A673 (cell line): Measurements from ENCODE around the gene MAZ. TPM values are rescaled to one million over a fixed set of nuclear protein-coding genes. Genes with fewer than 3 reads are reported as not detected.

ENCODE experiments used
- BruUV-seq: library from RNA; stranded (reverse); fragments of 400-500 nt; replicated peaks from 2 replicates; lab custom pipeline; 2021; lab: Mats Ljungman, UMichigan
- CTCF ChIA-PET: fragments of 300-600 bp; sonication (Branson Sonifier 250); formaldehyde crosslinking; loops from one replicate; lab custom pipeline; 2022; ENCODE audit warnings: antibody characterized with exemption; lab: Charles Lee
- POLR2A ChIA-PET: fragments of 300-600 bp; sonication (Branson Sonifier 250); formaldehyde crosslinking; loops from one replicate; lab custom pipeline; 2022; ENCODE audit warnings: antibody characterized with exemption; ENCODE audit not compliant: low non-redundant PET; lab: Charles Lee
- DNase-seq: peaks from one replicate; pipeline ENCODE4 v3.0.0-alpha.2; 2015; ENCODE audit warnings: low spot score
- H3K27ac ChIP-seq: fragments of 200-600 bp; sonication (generic); 2 replicates; pipeline ENCODE4 v1.5.1; 2016; ENCODE audit warnings: mixed run types, low read depth, mild to moderate bottlenecking, mixed read lengths, antibody characterized with exemption, low read length; ENCODE audit not compliant: poor library complexity, severe bottlenecking
- H3K27me3 ChIP-seq: fragments of 200-600 bp; sonication (generic); replicated peaks from 2 replicates; pipeline ENCODE4 v1.6.1; 2017; ENCODE audit warnings: mixed run types, low read depth, mild to moderate bottlenecking, mixed read lengths, antibody characterized with exemption, low read length; ENCODE audit not compliant: insufficient read depth, poor library complexity
- H3K36me3 ChIP-seq: fragments of 200-600 bp; sonication (generic); 2 replicates; pipeline ENCODE4 v1.6.1; 2016; ENCODE audit warnings: mixed run types, mild to moderate bottlenecking, mixed read lengths, antibody characterized with exemption, low read length; ENCODE audit not compliant: insufficient read depth, poor library complexity, severe bottlenecking
- H3K4me1 ChIP-seq: fragments of 200-600 bp; sonication (generic); 2 replicates; pipeline ENCODE4 v1.6.1; 2017; ENCODE audit warnings: mixed run types, mild to moderate bottlenecking, mixed read lengths, antibody characterized with exemption, low read length; ENCODE audit not compliant: insufficient read depth, poor library complexity, severe bottlenecking
- H3K4me3 ChIP-seq: fragments of 200-600 bp; sonication (generic); 2 replicates; pipeline ENCODE4 v1.5.1; 2016; ENCODE audit warnings: low read depth, mixed run types, mild to moderate bottlenecking, mixed read lengths, low read length; ENCODE audit not compliant: poor library complexity, severe bottlenecking
- H3K9me3 ChIP-seq: fragments of 200-600 bp; sonication (generic); 2 replicates; pipeline ENCODE4 v1.6.1; 2016; ENCODE audit warnings: mixed run types, low read depth, mild to moderate bottlenecking, mixed read lengths, antibody characterized with exemption, low read length; ENCODE audit not compliant: poor library complexity, severe bottlenecking
- CTCF ChIP-seq: fragments of 300-800, 200-600 bp; sonication (generic); conservative IDR thresholded peaks from 2 replicates; pipeline ENCODE4 v1.5.1; 2017; ENCODE audit warnings: low read depth, mild to moderate bottlenecking, antibody characterized with exemption, low read length, moderate library complexity, mixed read lengths
- EZH2 ChIP-seq: fragments of 200-600 bp; sonication (generic); IDR thresholded peaks from 2 replicates; pipeline ENCODE4 v1.6.1; 2017; ENCODE audit warnings: borderline replicate concordance, low read depth, mild to moderate bottlenecking, mixed read lengths, antibody characterized with exemption, low read length; ENCODE audit not compliant: poor library complexity, severe bottlenecking
- intact Hi-C: fragments of 100-400 bp; cut with micrococcal nuclease; formaldehyde crosslinking; loops from one replicate; pipeline ENCODE4 v1.10.0; 2022; ENCODE audit not compliant: unreplicated experiment
- total RNA-seq: library from RNA; stranded (reverse); gene quantifications from 2 replicates; pipeline ENCODE4 v1.2.3, GENCODE V29; 2021

MAZ gene
- total RNA-seq, 1 experiment from 2014 or later, result 516 TPM

- no TSS peak for BruUV-seq
These were observed 31.5 kb downstream of the MAZ start for GRCh38 chr16:29837841-29838240.

GRCh38 chr16:29839822-29840221 lies 33.5 kb downstream of the MAZ start:
- ChIA-PET CTCF (interaction anchor here (1.2 kb wide), 1 partner anchor 9 kb away, joined by 9 read pairs; no protein-coding TSS in a partner anchor), POLR2A (interaction anchor here (0.7 kb wide), 1 partner anchor 934 kb away, joined by 8 read pairs; no protein-coding TSS in a partner anchor)
- Histone ChIP-seq H3K4me1 (no peaks in the 10 kb centered on the region), H3K27me3 (no peaks in the 10 kb centered on the region), H3K36me3 (no peaks in the 10 kb centered on the region), H3K9me3 (no peaks in the 10 kb centered on the region), H3K27ac (no peak overlapping the region), H3K4me3 (no peak overlapping the region)
- TF ChIP-seq EZH2 (no peak), CTCF (no peak)
- DNase-seq, result no peak
- intact Hi-C loops, result no loop called here
- no TSS peak for BruUV-seq

More at GRCh38 chr16:29837841-29838240, 31.5 kb downstream of the MAZ start:
- no peaks in the 10 kb centered on the region for H3K9me3 ChIP-seq
- H3K4me3 ChIP-seq, result no peak overlapping the region
- ChIA-PET CTCF (no interaction called here), POLR2A (no interaction called here)
- H3K4me1 ChIP-seq, result no peaks in the 10 kb centered on the region
- TF ChIP-seq CTCF (no peak), EZH2 (no peak)
- no peaks in the 10 kb centered on the region for H3K36me3 ChIP-seq
- intact Hi-C loops, result no loop called here
- DNase-seq, result no peak
- H3K27ac ChIP-seq, result no peak overlapping the region
- H3K27me3 ChIP-seq, result no peaks in the 10 kb centered on the region

DNA sequence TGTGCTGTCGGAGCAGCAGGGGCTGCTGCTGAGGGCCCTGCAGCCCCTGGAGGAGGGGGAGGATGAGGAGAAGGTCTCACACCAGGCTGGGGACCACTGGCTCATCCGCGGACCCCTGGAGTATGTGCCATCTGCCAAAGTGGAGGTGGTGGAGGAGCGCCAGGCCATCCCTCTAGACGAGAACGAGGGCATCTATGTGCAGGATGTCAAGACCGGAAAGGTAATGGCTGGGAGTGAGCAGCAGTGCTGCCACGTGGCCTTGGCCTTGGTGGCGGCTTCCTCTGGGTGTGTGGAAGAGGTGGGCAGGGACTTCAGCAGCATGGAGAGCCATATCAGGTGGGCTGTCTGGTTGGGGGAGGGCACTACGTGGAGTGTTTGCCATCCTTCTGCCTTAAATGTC lies 33.9 kb downstream of the MAZ start:
- DNase-seq, result no peak
- TF ChIP-seq EZH2 (no peak), CTCF (no peak)
- Histone ChIP-seq H3K27ac (no peak overlapping the region), H3K27me3 (no peaks in the 10 kb centered on the region), H3K9me3 (no peaks in the 10 kb centered on the region), H3K4me1 (no peaks in the 10 kb centered on the region), H3K4me3 (no peak overlapping the region), H3K36me3 (no peaks in the 10 kb centered on the region)
- no TSS peak for BruUV-seq
- POLR2A ChIA-PET, result no interaction called here
- intact Hi-C loops, result no loop called here
- CTCF ChIA-PET, result no interaction called here
